ENCODE measurements around the gene PGAP2.

Gene PGAP2

GRCh38 chr11:3854977-3855807 lies 46.8 kb downstream of the PGAP2 start, which contains the start of gene STIM1 (continued):
- TF ChIP-seq, protein P1, sequence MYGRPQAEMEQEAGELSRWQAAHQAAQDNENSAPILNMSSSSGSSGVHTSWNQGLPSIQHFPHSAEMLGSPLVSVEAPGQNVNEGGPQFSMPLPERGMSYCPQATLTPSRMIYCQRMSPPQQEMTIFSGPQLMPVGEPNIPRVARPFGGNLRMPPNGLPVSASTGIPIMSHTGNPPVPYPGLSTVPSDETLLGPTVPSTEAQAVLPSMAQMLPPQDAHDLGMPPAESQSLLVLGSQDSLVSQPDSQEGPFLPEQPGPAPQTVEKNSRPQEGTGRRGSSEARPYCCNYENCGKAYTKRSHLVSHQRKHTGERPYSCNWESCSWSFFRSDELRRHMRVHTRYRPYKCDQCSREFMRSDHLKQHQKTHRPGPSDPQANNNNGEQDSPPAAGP (tag by site-specific recombination; IDR thresholded peaks at IDR 0.05), result no peak
- TF ChIP-seq ZFP41 (tag by site-specific recombination; IDR thresholded peaks at IDR 0.05; ENCODE audit: borderline replicate concordance), result no peak
- TF ChIP-seq, protein P2, sequence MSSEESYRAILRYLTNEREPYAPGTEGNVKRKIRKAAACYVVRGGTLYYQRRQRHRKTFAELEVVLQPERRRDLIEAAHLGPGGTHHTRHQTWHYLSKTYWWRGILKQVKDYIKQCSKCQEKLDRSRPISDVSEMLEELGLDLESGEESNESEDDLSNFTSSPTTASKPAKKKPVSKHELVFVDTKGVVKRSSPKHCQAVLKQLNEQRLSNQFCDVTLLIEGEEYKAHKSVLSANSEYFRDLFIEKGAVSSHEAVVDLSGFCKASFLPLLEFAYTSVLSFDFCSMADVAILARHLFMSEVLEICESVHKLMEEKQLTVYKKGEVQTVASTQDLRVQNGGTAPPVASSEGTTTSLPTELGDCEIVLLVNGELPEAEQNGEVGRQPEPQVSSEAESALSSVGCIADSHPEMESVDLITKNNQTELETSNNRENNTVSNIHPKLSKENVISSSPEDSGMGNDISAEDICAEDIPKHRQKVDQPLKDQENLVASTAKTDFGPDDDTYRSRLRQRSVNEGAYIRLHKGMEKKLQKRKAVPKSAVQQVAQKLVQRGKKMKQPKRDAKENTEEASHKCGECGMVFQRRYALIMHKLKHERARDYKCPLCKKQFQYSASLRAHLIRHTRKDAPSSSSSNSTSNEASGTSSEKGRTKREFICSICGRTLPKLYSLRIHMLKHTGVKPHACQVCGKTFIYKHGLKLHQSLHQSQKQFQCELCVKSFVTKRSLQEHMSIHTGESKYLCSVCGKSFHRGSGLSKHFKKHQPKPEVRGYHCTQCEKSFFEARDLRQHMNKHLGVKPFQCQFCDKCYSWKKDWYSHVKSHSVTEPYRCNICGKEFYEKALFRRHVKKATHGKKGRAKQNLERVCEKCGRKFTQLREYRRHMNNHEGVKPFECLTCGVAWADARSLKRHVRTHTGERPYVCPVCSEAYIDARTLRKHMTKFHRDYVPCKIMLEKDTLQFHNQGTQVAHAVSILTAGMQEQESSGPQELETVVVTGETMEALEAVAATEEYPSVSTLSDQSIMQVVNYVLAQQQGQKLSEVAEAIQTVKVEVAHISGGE (tag by site-specific recombination; conservative IDR thresholded peaks at IDR 0.05; ENCODE audit: low read depth), result no peak
- TF ChIP-seq ZNF555 (tag by site-specific recombination; conservative IDR thresholded peaks at IDR 0.05), result no peak
- no peak for TF ChIP-seq ZNF37A (tag by site-specific recombination; IDR thresholded peaks at IDR 0.05)
- no peak for TF ChIP-seq HOXD13 (CRISPR knock-in tag; IDR thresholded peaks at IDR 0.05; ENCODE audit: borderline replicate concordance)
- no peak for TF ChIP-seq ZNF747 (tag by site-specific recombination; IDR thresholded peaks at IDR 0.05)
- TF ChIP-seq, protein P3, sequence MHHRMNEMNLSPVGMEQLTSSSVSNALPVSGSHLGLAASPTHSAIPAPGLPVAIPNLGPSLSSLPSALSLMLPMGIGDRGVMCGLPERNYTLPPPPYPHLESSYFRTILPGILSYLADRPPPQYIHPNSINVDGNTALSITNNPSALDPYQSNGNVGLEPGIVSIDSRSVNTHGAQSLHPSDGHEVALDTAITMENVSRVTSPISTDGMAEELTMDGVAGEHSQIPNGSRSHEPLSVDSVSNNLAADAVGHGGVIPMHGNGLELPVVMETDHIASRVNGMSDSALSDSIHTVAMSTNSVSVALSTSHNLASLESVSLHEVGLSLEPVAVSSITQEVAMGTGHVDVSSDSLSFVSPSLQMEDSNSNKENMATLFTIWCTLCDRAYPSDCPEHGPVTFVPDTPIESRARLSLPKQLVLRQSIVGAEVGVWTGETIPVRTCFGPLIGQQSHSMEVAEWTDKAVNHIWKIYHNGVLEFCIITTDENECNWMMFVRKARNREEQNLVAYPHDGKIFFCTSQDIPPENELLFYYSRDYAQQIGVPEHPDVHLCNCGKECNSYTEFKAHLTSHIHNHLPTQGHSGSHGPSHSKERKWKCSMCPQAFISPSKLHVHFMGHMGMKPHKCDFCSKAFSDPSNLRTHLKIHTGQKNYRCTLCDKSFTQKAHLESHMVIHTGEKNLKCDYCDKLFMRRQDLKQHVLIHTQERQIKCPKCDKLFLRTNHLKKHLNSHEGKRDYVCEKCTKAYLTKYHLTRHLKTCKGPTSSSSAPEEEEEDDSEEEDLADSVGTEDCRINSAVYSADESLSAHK (tag by site-specific recombination; IDR thresholded peaks at IDR 0.05), result no peak
- TF ChIP-seq BCL11A (tag by site-specific recombination; IDR thresholded peaks at IDR 0.05; ENCODE audit: low read depth), result 0 out of 2 replicates have a peak, but pooled peaks have one; percentile 26
- TF ChIP-seq ZNF596 (tag by site-specific recombination; IDR thresholded peaks at IDR 0.05), result no peak
- TF ChIP-seq ZNF121 (tag by site-specific recombination; IDR thresholded peaks at IDR 0.05), result no peak
- no peak for TF ChIP-seq GLI2 (tag by site-specific recombination; IDR thresholded peaks at IDR 0.05; ENCODE audit: borderline replicate concordance, low read depth)
- TF ChIP-seq, protein P4, sequence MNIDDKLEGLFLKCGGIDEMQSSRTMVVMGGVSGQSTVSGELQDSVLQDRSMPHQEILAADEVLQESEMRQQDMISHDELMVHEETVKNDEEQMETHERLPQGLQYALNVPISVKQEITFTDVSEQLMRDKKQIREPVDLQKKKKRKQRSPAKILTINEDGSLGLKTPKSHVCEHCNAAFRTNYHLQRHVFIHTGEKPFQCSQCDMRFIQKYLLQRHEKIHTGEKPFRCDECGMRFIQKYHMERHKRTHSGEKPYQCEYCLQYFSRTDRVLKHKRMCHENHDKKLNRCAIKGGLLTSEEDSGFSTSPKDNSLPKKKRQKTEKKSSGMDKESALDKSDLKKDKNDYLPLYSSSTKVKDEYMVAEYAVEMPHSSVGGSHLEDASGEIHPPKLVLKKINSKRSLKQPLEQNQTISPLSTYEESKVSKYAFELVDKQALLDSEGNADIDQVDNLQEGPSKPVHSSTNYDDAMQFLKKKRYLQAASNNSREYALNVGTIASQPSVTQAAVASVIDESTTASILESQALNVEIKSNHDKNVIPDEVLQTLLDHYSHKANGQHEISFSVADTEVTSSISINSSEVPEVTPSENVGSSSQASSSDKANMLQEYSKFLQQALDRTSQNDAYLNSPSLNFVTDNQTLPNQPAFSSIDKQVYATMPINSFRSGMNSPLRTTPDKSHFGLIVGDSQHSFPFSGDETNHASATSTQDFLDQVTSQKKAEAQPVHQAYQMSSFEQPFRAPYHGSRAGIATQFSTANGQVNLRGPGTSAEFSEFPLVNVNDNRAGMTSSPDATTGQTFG (tag by site-specific recombination; IDR thresholded peaks at IDR 0.05; ENCODE audit: borderline replicate concordance), result no peak
- no peak for TF ChIP-seq ZNF174 (tag by site-specific recombination; IDR thresholded peaks at IDR 0.05)
- no peak for TF ChIP-seq ZNF239 (tag by site-specific recombination; IDR thresholded peaks at IDR 0.05)
- TF ChIP-seq ZNF155 (tag by site-specific recombination; IDR thresholded peaks at IDR 0.05), result no peak
- TF ChIP-seq GLI4 (tag by site-specific recombination; IDR thresholded peaks at IDR 0.05), result no peak
- TF ChIP-seq ZSCAN30 (tag by site-specific recombination; IDR thresholded peaks at IDR 0.05), result no peak
- TF ChIP-seq ZNF335 (tag by site-specific recombination; conservative IDR thresholded peaks at IDR 0.05), result peak; percentile 89
- no peak for TF ChIP-seq ZNF16 (tag by site-specific recombination; IDR thresholded peaks at IDR 0.05; ENCODE audit: low read depth)
- no peak for TF ChIP-seq ZNF404 (tag by site-specific recombination; IDR thresholded peaks at IDR 0.05)
- no peak for TF ChIP-seq KLF16 (tag by site-specific recombination; IDR thresholded peaks at IDR 0.05)
- TF ChIP-seq ZNF548 (tag by site-specific recombination; IDR thresholded peaks at IDR 0.05), result no peak
- no peak for TF ChIP-seq ZNF391 (tag by site-specific recombination; IDR thresholded peaks at IDR 0.05; ENCODE audit: borderline replicate concordance, low read depth)
- no peak for TF ChIP-seq ZNF324 (tag by site-specific recombination; IDR thresholded peaks at IDR 0.05)
- peak; percentile 22; the same call in 1 of the 2 replicates for TF ChIP-seq ZNF843 (tag by site-specific recombination; IDR thresholded peaks at IDR 0.05)
- no peak for TF ChIP-seq ZNF114 (tag by site-specific recombination; IDR thresholded peaks at IDR 0.05)
- peak; percentile 63 for TF ChIP-seq SP3 (tag by site-specific recombination; IDR thresholded peaks at IDR 0.05)
- TF ChIP-seq, protein P5, sequence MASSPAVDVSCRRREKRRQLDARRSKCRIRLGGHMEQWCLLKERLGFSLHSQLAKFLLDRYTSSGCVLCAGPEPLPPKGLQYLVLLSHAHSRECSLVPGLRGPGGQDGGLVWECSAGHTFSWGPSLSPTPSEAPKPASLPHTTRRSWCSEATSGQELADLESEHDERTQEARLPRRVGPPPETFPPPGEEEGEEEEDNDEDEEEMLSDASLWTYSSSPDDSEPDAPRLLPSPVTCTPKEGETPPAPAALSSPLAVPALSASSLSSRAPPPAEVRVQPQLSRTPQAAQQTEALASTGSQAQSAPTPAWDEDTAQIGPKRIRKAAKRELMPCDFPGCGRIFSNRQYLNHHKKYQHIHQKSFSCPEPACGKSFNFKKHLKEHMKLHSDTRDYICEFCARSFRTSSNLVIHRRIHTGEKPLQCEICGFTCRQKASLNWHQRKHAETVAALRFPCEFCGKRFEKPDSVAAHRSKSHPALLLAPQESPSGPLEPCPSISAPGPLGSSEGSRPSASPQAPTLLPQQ (tag by site-specific recombination; IDR thresholded peaks at IDR 0.05), result no peak
